ENCODE measurements around the gene DGKD.
"Not testable (repeated sequence)": the region's sequence is repeated elsewhere in the genome, so short reads cannot be mapped to it uniquely, and the experiment has no call there.

DGKD gene

DNA sequence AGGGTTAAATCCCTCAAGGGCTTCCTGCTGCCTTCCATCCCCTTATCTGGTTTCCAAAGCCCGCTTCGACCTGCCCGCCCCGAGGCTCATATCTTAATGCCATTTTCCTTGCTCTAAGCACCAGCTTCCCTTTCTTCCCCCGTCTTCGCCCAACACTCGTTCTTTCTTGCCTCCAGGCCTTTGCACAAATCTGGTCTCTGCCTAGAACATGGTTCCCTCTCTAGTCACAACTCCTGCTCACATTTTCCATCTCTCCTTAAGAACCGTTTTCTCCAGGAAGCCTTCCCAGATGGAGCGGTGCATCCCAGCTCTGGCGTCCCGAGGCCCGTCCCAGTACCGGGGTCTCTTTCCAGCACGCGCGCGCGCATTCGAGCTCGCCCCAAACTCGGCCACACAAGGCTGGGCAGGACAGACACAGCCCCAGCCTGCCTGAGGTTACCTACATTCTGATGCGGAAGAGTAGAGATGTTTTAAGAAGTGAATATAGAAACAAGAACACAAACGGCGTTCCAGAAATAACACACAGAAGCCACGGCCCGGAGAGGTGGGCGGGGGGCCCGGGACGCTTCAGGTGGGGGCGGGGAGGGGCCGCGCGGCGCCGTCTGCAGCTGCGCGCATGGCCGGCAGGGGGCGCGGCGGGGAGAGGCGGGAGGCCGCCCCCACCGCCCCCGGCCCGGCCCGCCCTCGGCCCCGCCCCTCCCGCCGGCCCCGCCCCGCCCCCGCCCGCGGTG, at the start of gene DGKD:
DGKD (plus strand) TSS at position 726 of the 731 bp plus-strand sequence. CDS start 25 bp downstream, outside the sequence.
- DNase-seq: no peak

DNA sequence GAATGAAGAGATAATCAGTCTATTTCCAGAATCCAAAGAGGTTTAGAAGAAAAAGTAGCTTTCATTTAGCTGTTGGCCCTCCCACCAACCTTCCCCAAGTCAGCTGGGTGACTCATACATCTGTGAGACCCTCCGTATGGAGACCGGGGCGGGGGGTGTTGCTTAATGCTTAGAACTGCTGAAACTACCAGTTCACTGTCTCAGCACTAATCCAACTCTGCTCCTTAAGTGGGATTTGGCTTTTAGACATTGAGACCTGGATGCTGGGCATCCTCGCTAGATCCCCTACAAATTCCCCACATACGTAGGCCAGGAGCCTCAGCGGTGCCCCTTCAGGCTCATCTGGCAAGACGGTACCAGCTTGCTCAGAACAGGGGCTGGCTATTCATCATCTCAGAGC, 46.7 kb upstream of the DGKD start, which contains the start of gene SAG:
SAG (plus strand) TSS at position 252 of the 400 bp plus-strand sequence. CDS start 1,374 bp downstream, outside the sequence.
- DNase-seq: no peak

DNA sequence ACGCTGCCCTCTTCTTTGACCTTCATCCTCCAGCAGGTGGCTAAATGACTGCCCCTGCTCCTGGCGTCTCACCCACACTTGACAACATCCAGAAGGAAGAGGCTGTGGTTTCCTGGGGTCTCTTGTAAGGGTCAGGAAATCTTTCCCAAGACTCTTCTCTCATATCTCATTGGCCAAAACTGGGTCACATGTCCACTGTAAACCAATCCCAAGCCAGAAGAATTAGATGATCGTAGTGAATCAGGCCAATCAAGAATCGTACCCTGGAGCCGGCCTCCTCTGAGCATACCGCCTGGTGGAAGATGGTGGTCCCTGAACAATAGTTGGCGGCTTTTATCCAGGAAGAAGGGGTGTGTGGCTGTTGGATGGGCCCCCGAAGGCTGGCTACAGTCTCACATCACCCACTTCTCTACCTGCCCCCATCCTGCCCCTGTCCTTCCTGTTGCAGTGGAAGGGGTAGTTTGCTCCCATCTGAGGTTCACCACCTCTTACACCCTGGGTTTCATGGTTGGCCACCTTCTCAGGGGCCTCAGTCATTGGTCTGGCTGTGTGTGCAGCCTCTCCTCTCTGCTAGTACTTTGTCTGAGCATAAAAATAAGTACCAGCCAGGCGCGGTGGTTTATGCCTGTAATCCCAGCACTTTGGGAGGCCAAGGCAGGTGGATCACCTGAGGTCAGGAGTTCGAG, 42.9 kb upstream of the DGKD start:
- DNase-seq: no peak

GRCh38 chr2:233312874-233313273, 41.4 kb upstream of the DGKD start:
- no peak for DNase-seq

GRCh38 chr2:233314180-233314925, 39.9 kb upstream of the DGKD start:
- DNase-seq: no peak

DNA sequence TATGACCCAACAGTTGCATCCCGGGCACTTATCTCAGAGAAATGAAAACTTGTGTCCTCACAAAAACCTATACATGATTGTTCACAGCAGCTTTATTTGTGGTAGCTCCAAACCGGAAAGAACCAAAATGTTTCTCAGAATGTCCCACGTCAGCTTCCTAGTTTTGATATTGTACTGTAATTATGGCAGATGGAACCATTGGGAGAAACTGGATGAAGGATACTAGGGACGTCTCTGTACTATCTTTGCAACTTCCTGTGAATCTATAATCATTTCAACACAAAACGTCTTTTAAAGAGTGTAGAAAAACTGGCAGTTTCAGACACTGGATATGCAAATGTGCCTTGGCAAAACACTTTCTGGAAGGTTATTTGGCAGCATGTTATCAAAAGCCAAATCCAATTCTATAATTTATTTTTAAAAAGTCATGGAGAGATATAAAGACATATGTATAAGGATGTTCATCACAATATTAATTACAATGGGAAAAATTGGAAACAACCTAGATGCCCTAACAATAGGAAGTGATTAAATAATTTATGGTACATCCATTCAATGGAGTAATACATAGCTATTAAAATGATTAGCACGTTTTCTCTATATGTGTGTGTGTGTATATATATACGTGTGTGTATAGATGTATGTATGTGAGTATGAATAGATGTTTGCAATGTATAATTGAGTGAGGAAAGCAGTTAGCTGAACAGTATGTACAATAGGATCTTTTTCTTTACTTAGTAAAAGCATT, 36.9 kb upstream of the DGKD start:
- DNase-seq: no peak

- DNase-seq: no peak
Observed at GRCh38 chr2:233319256-233319655, 35.0 kb upstream of the DGKD start.

GRCh38 chr2:233320470-233320869, 33.8 kb upstream of the DGKD start:
- no peak for DNase-seq

DNA sequence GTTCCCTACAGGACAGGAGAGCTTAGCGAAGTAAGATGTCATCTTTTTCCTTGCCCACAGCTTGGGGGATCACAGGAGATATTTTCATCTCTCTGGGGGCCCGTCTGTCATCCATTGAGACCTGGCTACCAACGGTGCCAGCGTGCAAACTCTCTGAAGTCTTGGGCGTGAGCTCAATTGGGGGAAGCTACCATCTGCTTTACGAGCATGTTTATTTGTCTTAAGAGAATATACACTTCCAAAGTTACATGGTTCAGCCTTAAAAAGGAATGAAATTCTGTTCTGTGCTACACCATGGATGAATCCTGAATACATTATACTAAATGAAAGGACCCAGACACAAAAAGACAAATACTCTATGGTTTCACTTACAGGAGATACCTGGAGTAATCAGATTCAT, 33.1 kb upstream of the DGKD start:
- no peak for DNase-seq

DNA sequence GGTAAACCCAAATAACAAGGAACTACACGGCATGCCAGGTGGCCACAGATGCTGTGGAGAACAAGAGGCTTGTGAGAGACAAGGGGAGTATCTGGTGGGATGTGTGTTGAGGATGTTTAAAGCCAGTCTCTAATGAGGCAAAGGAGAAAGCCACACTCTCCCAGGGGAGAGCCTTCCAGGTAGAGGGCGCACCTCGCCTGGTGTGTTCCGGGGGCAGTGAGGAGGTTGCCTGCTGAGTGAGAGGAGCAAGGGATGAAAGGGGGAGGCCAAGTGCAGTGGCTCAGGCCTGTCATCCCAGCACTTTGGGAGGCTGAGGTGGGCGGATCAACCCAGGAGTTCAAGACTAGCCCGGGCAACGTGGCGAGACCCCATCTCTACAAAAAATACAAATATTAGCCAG, 30.4 kb upstream of the DGKD start:
- DNase-seq: no peak

DNA sequence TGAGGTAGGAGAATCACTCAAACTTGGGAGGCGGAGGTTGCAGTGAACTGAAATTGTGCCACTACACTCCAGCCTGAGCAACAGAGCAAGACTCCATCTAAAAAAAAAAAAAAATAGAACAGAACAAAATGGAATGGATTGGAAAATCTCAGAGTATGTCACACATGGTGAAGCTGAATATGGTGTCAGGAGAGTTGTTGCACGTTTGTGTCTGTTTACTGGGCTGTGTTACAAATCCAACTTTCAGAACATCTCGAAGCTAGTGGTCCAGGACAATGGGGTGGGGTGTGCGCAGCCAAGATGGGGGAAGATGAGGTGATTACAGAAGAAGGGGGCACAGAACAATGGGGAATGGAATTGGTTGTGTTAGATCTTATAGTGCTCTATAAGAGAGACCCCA, 29.0 kb upstream of the DGKD start:
- DNase-seq: no peak

- DNase-seq: no peak
Observed at GRCh38 chr2:233325814-233326213, 28.5 kb upstream of the DGKD start.

- DNase-seq: no peak
Observed at GRCh38 chr2:233326500-233326899, 27.8 kb upstream of the DGKD start.

DNA sequence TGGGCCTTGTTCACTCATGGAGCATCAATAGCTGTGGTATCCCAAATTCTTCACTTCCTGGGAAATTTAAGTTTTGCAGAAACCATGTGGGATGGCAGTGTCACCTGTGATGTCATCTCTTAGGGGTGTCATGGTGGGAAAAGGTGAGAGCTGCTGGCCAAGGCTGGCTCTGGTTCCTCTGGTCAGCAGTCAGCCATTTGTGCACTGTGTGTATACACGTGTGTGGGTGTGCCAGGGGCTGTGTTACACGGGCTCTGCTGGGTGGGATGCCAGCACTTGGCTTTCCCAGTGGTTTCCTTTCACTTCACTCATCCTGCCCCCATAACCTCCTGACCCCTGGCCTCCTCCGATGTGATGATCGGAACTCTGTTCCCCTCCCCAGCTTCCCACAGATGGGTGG, 25.4 kb upstream of the DGKD start:
- DNase-seq: no peak

- DNase-seq: peak; percentile 42
Observed at GRCh38 chr2:233329489-233330135, 24.7 kb upstream of the DGKD start.

- DNase-seq: no peak
Observed at GRCh38 chr2:233331536-233331935, 22.8 kb upstream of the DGKD start.

GRCh38 chr2:233332125-233332524, 22.2 kb upstream of the DGKD start:
- no peak for DNase-seq

GRCh38 chr2:233334915-233335314, 19.4 kb upstream of the DGKD start:
- no peak for DNase-seq

GRCh38 chr2:233336091-233336490, 18.2 kb upstream of the DGKD start:
- DNase-seq: not testable (repeated sequence)

DNA sequence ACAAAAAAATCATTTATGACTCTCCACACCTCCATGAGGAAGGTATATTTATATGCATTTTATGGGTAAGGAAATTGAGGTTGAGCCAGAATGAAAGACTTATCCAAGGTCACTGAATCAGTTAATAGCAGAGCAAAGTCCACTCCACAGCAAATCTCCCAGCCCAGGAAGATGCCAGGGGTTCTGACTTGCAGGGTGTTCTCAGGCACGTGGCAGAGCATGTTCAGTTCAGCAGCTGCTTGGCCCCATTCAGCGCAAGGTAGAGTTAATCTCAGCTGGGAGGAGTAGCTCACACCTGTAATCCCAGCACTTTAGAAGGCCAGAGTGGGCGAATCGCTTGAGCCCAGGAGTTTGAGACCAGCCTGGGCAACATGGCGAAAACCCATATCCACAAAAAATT, 17.8 kb upstream of the DGKD start:
- DNase-seq: no peak

GRCh38 chr2:233338046-233338445, 16.2 kb upstream of the DGKD start:
- no peak for DNase-seq

DNA sequence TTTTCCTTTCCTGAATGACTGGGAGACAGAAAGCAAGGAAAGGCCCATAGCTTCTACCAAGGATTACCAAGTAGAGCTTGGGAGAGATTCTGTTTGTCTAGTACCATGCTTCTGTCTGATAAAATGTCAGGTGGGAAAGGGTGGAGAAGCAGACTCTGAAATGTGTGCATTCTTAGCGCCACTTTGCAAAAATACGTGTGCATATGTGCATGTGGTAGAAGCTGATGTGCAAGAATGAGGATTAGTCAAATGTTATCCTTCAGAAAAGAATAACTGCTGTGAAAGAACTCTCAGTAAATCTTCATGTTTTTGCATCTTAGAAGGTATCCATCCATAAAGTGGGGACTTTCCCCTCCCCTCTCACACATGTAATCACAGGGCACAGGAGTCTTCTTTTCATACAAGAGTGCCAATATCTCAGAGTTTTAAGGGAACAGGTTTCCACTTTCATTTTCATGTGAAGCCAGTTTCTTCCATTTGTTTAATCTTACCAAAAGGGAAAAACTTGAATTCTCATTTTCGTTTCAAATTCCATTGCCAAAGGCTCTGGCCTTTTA, 15.4 kb upstream of the DGKD start:
- DNase-seq: no peak

All from NCI-H446 treated with DMSO at 0.1 percent for 48 hours (cell line).